Progenitor cell of endocrine pancreas (in vitro differentiated cells): ENCODE results near the gene SLC27A2. TPM values are rescaled to one million over a fixed set of nuclear protein-coding genes. Genes with fewer than 3 reads are reported as not detected.

Source experiments
- DNase-seq: peaks from one replicate; pipeline ENCODE4 v3.0.0; 2021; ENCODE audit warnings: low spot score; ENCODE audit not compliant: unreplicated experiment
- H3K27ac Mint-ChIP-seq: 2 replicates; pipeline ENCODE4 v1.8.0; 2021; ENCODE audit warnings: mild to moderate bottlenecking, moderate library complexity, mixed read lengths
- H3K27me3 Mint-ChIP-seq: 2 replicates; pipeline ENCODE4 v1.8.0; 2021; ENCODE audit warnings: mixed read lengths
- H3K36me3 Mint-ChIP-seq: 2 replicates; pipeline ENCODE4 v1.8.0; 2022; ENCODE audit warnings: mixed read lengths; ENCODE audit not compliant: insufficient read depth
- H3K4me1 Mint-ChIP-seq: 2 replicates; pipeline ENCODE4 v1.8.0; 2021; ENCODE audit warnings: low read depth, mixed read lengths
- H3K4me3 Mint-ChIP-seq: 2 replicates; pipeline ENCODE4 v1.8.0; 2021; ENCODE audit warnings: low read depth, mild to moderate bottlenecking, moderate library complexity, mixed read lengths
- H3K9me3 Mint-ChIP-seq: 2 replicates; pipeline ENCODE4 v1.8.0; 2021; ENCODE audit warnings: low read depth, mixed read lengths
- total RNA-seq: library from RNA; stranded (reverse); gene quantifications from 2 replicates; pipeline ENCODE4 v1.2.1, GENCODE V29; 2021
- TF ChIP-seq, protein P1 (sequence below): fragments of 200-600 bp; sonication (generic); IDR thresholded peaks from one replicate; pipeline ENCODE4 v1.5.0; 2021; ENCODE audit warnings: antibody characterized with exemption, mild to moderate bottlenecking; ENCODE audit not compliant: unreplicated experiment

SLC27A2 gene
- total RNA-seq, 1 donor from 2014 or later, result 10.6 TPM

DNA sequence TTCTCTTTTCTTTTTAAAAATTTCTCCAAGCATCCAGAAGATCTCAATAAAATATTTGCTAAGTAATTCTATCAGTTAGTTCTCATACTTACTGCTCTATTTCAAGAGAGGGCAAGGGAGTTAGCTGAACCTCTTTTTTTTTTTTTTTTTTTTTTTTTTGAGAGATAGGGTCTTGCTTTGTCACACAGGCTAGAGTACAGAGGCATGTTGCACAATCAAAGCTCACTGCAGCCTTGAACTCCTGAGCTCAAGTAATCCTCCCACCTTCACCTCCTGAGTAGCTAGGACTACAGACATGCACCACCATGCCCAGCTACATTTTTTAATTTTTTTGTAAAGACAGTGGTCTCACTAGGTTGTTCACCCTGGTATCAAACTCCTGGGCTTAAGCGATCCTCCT, 62.2 kb downstream of the SLC27A2 start:
- no peaks in the 10 kb centered on the region for H3K36me3 Mint-ChIP-seq
- H3K4me1 Mint-ChIP-seq, result peaks cover 6% of the 10 kb centered on the region
- H3K27me3 Mint-ChIP-seq, result no peaks in the 10 kb centered on the region
- H3K27ac Mint-ChIP-seq, result no peak overlapping the region
- DNase-seq, result no peak
- no peak overlapping the region for H3K4me3 Mint-ChIP-seq
- H3K9me3 Mint-ChIP-seq, result no peaks in the 10 kb centered on the region
- TF ChIP-seq, protein P1, sequence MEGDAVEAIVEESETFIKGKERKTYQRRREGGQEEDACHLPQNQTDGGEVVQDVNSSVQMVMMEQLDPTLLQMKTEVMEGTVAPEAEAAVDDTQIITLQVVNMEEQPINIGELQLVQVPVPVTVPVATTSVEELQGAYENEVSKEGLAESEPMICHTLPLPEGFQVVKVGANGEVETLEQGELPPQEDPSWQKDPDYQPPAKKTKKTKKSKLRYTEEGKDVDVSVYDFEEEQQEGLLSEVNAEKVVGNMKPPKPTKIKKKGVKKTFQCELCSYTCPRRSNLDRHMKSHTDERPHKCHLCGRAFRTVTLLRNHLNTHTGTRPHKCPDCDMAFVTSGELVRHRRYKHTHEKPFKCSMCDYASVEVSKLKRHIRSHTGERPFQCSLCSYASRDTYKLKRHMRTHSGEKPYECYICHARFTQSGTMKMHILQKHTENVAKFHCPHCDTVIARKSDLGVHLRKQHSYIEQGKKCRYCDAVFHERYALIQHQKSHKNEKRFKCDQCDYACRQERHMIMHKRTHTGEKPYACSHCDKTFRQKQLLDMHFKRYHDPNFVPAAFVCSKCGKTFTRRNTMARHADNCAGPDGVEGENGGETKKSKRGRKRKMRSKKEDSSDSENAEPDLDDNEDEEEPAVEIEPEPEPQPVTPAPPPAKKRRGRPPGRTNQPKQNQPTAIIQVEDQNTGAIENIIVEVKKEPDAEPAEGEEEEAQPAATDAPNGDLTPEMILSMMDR, result no peak

DNA sequence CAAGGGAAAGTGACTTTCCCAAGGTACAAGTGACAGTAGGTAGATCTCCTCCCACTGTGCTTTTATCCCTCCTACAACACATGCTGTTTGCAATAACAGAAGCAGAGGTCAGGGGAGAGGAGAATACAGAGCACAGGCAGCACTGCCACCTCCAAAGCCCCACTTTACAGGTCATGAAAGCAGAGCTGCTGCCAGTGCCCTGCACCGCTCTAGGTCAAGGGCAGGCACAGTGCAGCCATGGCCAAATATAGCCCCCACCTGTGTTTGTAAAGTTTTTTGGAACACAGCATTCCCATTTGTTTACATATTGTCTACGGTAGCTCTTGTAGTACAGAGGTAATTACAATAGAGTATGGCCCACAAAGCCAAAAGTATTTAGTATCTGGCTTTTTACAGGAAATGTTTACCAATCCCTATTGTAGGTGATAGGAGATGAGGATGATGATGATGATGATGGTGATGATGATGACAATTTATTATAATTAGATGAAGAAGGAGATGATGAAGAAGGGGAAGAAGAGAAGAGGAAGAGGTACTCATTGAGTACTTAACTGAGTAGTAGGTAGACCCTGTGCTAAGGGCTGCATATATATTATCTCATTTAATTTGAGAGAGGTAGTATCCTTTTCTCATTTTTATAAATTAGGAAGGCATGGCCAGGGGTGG, 63.1 kb downstream of the SLC27A2 start:
- Mint-ChIP-seq H3K4me3 (no peak overlapping the region), H3K9me3 (no peaks in the 10 kb centered on the region), H3K4me1 (peaks cover 6% of the 10 kb centered on the region), H3K27me3 (no peaks in the 10 kb centered on the region), H3K36me3 (no peaks in the 10 kb centered on the region), H3K27ac (no peak overlapping the region)
- no peak for DNase-seq
- TF ChIP-seq, protein P1, result no peak

DNA sequence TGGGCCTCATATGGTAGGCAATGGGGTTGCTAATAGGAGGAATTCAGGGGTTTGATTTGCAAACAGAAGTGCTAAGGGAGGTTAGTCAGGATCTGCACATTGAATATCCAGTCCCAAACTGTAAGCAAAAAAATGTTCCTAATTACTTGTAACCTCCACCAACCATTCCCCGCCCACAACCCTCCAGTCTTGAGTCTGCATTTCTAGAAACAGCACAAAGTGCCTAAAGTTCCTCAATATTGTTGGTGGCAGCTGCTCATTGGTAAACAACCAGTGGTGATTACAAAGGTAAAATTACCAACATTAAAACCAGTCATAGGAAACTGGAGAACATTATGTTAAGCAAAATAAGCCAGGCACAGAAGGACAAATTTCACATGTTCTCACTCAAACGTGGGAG, 64.6 kb downstream of the SLC27A2 start:
- DNase-seq, result no peak
- no peaks in the 10 kb centered on the region for H3K36me3 Mint-ChIP-seq
- H3K4me1 Mint-ChIP-seq, result no peaks in the 10 kb centered on the region
- TF ChIP-seq, protein P1, result no peak
- no peak overlapping the region for H3K4me3 Mint-ChIP-seq
- H3K9me3 Mint-ChIP-seq, result no peaks in the 10 kb centered on the region
- no peak overlapping the region for H3K27ac Mint-ChIP-seq
- no peaks in the 10 kb centered on the region for H3K27me3 Mint-ChIP-seq

DNA sequence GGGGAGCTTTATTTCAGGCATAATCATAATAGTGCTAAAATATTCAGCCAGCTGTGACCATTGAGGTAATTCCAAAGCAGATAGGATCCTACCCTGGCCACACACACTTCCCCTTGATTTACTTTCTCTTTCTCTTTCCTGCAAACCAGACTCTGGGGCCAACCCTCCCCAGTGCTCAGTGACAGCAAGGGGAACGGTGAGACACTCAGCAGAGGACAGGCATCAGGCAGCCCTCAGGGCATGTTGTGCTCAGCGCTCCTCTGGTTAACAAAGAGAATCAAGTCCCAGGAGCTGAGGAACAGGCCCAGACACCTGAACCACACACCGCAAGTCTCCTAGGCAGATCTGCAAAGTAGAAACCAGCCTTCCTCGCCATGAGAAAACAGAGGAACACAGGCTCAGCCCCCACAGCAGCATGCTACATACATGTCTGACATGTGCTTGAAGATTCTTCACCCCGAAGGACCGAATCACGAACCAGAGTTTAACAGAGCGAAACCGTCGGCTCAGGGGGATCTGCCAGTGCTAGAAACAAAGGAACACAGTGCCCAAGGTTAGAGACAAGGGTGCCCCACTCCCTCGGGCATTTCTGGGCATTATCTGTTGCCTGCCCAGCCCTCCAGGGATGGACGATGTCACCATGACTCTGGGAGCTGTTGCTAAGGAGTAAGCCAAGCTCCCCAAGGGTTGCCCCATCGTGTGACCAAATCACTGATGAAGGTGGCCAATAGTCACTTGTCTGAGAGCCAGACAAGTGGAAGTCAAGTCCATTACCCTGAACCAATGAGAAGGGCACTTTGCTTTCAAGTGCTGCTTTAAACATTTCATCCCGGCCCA, 66.0 kb downstream of the SLC27A2 start:
- Mint-ChIP-seq H3K4me3 (no peak overlapping the region), H3K9me3 (no peaks in the 10 kb centered on the region), H3K36me3 (no peaks in the 10 kb centered on the region), H3K27ac (peak overlapping the region; percentile 67), H3K4me1 (no peaks in the 10 kb centered on the region), H3K27me3 (no peaks in the 10 kb centered on the region)
- DNase-seq, result no peak
- TF ChIP-seq, protein P1, result no peak

DNA sequence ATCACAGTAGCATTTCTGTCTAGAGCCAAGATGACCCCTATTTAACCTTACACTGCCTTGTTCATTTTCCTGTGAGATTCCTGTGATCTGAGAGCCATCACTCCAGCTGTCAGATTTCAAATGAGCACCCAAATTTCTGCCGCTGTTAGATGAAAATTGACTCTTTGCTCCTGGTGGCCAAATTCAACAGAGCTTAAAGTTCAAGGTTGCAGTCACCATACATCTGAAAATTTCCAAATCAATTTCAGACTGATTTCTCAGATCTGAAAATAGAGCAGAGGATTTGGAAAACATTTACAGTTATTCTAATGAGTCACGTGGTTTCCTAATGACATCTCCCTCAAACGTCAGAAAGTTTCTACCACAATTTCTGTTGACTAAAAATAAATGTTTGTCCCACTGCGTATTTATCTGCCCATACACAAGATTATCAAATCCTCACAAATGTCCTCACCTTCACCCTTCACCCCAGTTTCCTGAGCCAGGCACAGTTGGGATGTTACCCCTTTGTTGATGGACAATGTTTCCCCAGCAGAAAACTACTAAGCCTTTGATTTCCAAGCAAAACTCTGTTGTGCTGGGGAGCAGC, 67.1 kb downstream of the SLC27A2 start:
- Mint-ChIP-seq H3K4me3 (no peak overlapping the region), H3K36me3 (no peaks in the 10 kb centered on the region), H3K27me3 (peaks cover 3% of the 10 kb centered on the region), H3K4me1 (no peaks in the 10 kb centered on the region), H3K9me3 (no peaks in the 10 kb centered on the region), H3K27ac (no peak overlapping the region)
- DNase-seq, result no peak
- TF ChIP-seq, protein P1, result no peak
